Psoas muscle (tissue), 8 donors: Measurements from ENCODE around the gene PLXND1. TPM values are rescaled to one million over a fixed set of nuclear protein-coding genes. Genes with fewer than 3 reads are reported as not detected.

Source experiments
- ATAC-seq, 4 donors: fragments of 200-7000 bp; cut with Tn5 transposase; one replicate each; pipeline ENCODE4 v1.9.1; 2020; ENCODE audit warnings: moderate library complexity in 3 of 4, mild to moderate bottlenecking in 2 of 4
- DNase-seq, 2 donors: peaks; one replicate each; pipeline ENCODE4 v3.0.0-alpha.2; 2020
- H3K27ac ChIP-seq: fragments of 200-600 bp; one replicate; pipeline ENCODE4 v1.8.0; 2022
- H3K27me3 ChIP-seq, 3 donors: fragments of 200-600 bp in 1 of 3; one replicate each; pipeline versions ENCODE4 v1.6.1 to v1.8.0; 2013 to 2022; ENCODE audit warnings: low read length in 2 of 3, mild to moderate bottlenecking in 2 of 3, moderate library complexity in 1 of 3; ENCODE audit not compliant: insufficient read depth in 3 of 3
- H3K36me3 ChIP-seq, 2 donors: fragments of 200-600 bp in 1 of 2; one replicate each; pipeline versions ENCODE4 v1.6.1 to v1.8.0; 2013 to 2022; ENCODE audit warnings: low read depth in 1 of 2, mild to moderate bottlenecking in 1 of 2, moderate library complexity in 1 of 2; ENCODE audit not compliant: insufficient read depth in 1 of 2
- H3K4me1 ChIP-seq: fragments of 200-600 bp; one replicate; pipeline ENCODE4 v1.8.0; 2022
- H3K4me3 ChIP-seq: fragments of 200-600 bp; one replicate; pipeline ENCODE4 v1.8.0; 2022; ENCODE audit warnings: mild to moderate bottlenecking
- H3K9me3 ChIP-seq: fragments of 200-600 bp; one replicate; pipeline ENCODE4 v1.8.0; 2022
- CTCF ChIP-seq: fragments of 200-600 bp; IDR thresholded peaks from one replicate; pipeline ENCODE4 v1.8.0; 2022; ENCODE audit warnings: antibody characterized with exemption
- WGBS, 3 donors: extraction: QIAGEN DNeasy Blood & Tissue Kit; methylation state at CpG; one replicate each; pipeline versions ENCODE4 v1.1.6 to v1.1.7; 2013; 5-methylcytosine and 5-hydroxymethylcytosine counted together
- intact Hi-C, 2 donors: fragments of 100-400 bp; cut with DNase I; formaldehyde crosslinking; loops; one replicate each; pipeline versions ENCODE4 v1.11.0 to v1.14.2; 2022
- polyA plus RNA-seq, 3 donors: library from polyadenylated mRNA; stranded (reverse); fragments of 200-250 nt; gene quantifications; one replicate each; pipeline ENCODE4 v1.2.3, GENCODE V29; 2013
- total RNA-seq, 4 donors: library from RNA; stranded (reverse); fragmentation: NEBNext Ultra II Directional in 2 of 4; extraction: Animal tissue kit (Norgen Biotek cat#: 25700) in 2 of 4; gene quantifications; one replicate each; pipeline versions ENCODE4 v1.2.1 to v1.2.4, GENCODE V29; 2021 to 2023
- donor health status: healthy with polysubstance abuse.
- donor health status: DM: no; HTN: no; CAD: no; lungs with moderate emphysema.
- donor health status: Bipolar disorder and iron deficiency.
- donor health status: healthy.
- donor health status: DM: yes; HTN: yes; CAD: no.
- donor health status: DM: no; HTN: no; CAD: no.
- donor health status: DM: no; HTN: no; CAD: no.
- donor health status: DM: yes; HTN: yes; CAD: no.

PLXND1 gene
- total and polyA plus RNA-seq, 7 donors, result 15.5 to 49.9 (median 28.2) TPM

- H3K27me3 ChIP-seq, result no peaks in the 10 kb centered on the region
- peak overlapping the region; percentile 77 for H3K27ac ChIP-seq
- no peak overlapping the region for H3K4me3 ChIP-seq
- H3K4me1 ChIP-seq, result peaks cover 54% of the 10 kb centered on the region
- DNase-seq (no peak), ATAC-seq (no peak)
- TF ChIP-seq CTCF, result no peak
- H3K9me3 ChIP-seq, result no peaks in the 10 kb centered on the region
- H3K36me3 ChIP-seq, result no peaks in the 10 kb centered on the region
- WGBS, 3 donors, result 52 to 56% (median 55%) methylated on average over 10 of the region's 10 CpGs
- intact Hi-C loops, result no loop called here
Observed at GRCh38 chr3:129594409-129594808, 12.1 kb downstream of the PLXND1 start.

DNA sequence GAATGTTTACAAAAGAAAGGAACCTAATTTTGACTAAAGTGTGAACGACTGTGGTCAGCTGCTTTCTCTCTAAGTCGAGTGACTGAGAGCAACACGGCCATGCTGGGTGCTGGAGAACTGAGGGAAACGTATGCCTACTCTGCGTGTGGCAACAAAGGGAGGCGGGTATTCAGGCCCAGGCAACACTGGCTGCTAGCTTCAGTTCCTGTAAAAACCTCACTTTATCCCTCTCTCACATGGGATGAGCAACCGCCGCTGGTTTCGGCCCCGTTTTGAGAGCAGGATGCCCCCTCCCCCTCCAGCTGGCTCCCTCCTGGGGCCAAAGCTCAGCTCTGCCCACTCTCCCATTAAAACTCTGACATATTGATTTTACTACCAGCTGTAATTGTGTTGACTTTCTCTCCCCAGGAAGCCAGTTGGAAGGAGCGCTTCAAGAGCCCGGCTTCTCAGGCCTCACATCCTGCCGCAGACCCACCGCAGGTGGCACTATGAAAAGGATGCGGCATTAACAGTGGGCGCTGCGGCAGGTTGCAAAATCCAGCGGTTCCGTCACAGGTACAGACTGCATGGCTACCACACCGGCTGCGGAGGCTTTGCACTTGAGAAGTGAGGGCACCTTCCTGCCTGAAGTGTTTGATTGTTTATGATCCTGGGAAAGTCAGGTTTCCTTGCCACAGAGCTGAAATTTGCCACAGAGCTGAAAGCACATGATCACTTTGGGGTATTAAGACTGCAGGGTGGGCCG, 12.7 kb downstream of the PLXND1 start:
- no peaks in the 10 kb centered on the region for H3K9me3 ChIP-seq
- no peak for ATAC-seq
- peak in 1 of 2 donors; percentile 25 for DNase-seq
- H3K27me3 ChIP-seq, result no peaks in the 10 kb centered on the region
- intact Hi-C loops, result no loop called here
- no peak for TF ChIP-seq CTCF
- WGBS, 3 donors, result 63 to 72% (median 65%) methylated on average over 20 to 22 of the region's 22 CpGs
- peaks cover 47% of the 10 kb centered on the region for H3K4me1 ChIP-seq
- peak overlapping the region; percentile 77 for H3K27ac ChIP-seq
- H3K4me3 ChIP-seq, result peak overlapping the region; percentile 25
- peaks cover 0 to 2% of the 10 kb centered on the region in 2 donors for H3K36me3 ChIP-seq

- 55 to 68% (median 59%) methylated on average over 8 of the region's 8 CpGs for WGBS, 3 donors
- DNase-seq, result peak in 1 of 2 donors; percentile 22
- no peaks in the 10 kb centered on the region for H3K9me3 ChIP-seq
- peak overlapping the region; percentile 77 for H3K27ac ChIP-seq
- peaks cover 0 to 6% of the 10 kb centered on the region in 2 donors for H3K36me3 ChIP-seq
- peaks cover 42% of the 10 kb centered on the region for H3K4me1 ChIP-seq
- ATAC-seq, result no peak
- peak overlapping the region; percentile 25 for H3K4me3 ChIP-seq
- H3K27me3 ChIP-seq, result no peaks in the 10 kb centered on the region
- intact Hi-C loops, result no loop called here
- TF ChIP-seq CTCF, result no peak
Observed at GRCh38 chr3:129593230-129593594, 13.3 kb downstream of the PLXND1 start.

DNA sequence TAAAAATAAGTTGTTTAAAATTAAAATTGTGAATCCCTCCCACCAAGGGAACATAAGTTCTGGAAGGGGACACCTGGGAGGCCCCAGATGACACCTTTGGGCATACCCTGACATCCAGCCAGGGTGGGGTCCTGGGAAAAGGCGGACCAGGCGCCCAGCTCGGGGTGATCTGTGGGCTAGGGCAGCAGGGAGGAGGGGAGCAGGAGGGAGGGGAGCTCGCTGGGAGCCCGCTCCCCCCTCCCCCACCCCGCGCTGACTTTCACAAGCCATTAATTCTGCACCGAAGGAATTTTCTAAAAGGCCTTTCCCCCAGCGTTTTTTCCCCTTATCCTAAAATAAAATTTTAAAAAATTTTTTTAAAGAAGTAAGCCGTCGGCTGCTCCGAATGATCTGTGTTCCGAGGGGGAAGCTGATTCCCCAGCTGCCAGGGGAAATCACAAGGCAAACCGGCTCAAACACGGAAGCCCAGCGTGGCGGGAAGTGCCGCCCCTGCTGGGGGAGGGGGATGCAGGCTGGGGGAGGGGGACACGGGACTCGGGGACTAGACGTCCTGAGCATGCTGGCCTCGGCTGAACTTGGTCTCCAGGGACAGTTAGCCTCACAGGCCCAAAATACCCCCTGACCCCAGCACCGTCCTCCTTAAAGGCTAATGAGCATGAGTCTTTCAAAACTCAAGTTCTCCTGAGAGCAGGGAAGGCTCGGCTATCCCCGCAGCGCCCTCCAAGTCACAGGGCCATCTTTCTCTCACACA, 13.9 kb downstream of the PLXND1 start:
- H3K36me3 ChIP-seq, result peaks cover 0 to 6% of the 10 kb centered on the region in 2 donors
- DNase-seq (peak; percentile 79 to 90), ATAC-seq (peak in 3 of 4 donors; percentile 11 to 18 (median 12))
- no peaks in the 10 kb centered on the region for H3K9me3 ChIP-seq
- no peaks in the 10 kb centered on the region for H3K27me3 ChIP-seq
- H3K4me3 ChIP-seq, result peak overlapping the region; percentile 25
- H3K4me1 ChIP-seq, result peaks cover 35% of the 10 kb centered on the region
- no peak for TF ChIP-seq CTCF
- intact Hi-C loops, result no loop called here
- peak overlapping the region; percentile 77 for H3K27ac ChIP-seq
- WGBS, 3 donors, result 27 to 43% (median 27%) methylated on average over 26 of the region's 26 CpGs
